Subcutaneous adipose tissue (tissue), 4 donors: ENCODE results near the gene RNF227. TPM values are rescaled to one million over a fixed set of nuclear protein-coding genes. Genes with fewer than 3 reads are reported as not detected.

ENCODE experiments used
- total RNA-seq, 4 donors: library from RNA; depleted of rRNA; stranded (reverse); fragments of >200 nt; gene quantifications; one replicate each; pipeline ENCODE4 v1.1.0, GENCODE V29; 2016
- TF ChIP-seq, protein P1 (sequence below): fragments of 450-650 bp; IDR thresholded peaks from one replicate; pipeline ENCODE4 v1.5.1; 2016; ENCODE audit warnings: low read depth, mild to moderate bottlenecking, control low read depth, antibody characterized with exemption, moderate library complexity

RNF227 gene
- total RNA-seq, 4 donors from 2014 or later, result 1.5 to 6.1 (median 2.8) TPM

DNA sequence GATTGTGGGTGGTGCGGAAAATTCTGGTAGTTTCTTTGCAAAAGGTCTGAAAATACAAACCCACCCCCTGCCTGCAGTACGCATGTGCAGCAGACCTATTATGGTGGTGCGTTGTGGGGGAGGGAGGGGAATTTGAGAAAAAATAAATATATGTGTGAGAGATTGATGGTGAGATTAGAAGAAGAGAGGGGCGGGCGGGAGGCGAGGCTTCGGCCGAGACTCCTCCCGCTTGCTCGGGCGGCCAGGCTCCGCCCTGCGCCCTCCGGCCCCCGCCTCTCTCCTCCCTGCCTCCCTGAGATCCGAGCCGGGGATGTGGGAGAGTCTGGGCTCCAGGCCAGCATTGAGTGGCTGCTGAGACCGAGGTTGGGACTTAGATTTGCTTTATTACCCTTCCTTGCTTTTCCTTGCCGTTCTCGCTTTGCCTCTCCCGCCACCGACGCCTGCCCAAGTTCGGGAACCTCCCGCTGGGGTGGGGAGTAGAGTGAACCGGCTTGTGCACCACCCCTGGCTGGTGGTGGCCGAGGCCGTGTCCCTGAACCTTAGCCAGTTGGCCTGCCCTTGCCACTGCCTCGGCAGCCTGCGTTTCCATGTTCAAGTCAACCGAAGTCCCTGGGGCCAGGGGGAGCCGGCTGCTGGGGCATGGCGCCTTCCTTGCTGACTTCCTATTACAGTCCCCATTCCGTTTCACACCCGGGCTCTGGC lies 28.5 kb downstream of the RNF227 start:
- TF ChIP-seq, protein P1, sequence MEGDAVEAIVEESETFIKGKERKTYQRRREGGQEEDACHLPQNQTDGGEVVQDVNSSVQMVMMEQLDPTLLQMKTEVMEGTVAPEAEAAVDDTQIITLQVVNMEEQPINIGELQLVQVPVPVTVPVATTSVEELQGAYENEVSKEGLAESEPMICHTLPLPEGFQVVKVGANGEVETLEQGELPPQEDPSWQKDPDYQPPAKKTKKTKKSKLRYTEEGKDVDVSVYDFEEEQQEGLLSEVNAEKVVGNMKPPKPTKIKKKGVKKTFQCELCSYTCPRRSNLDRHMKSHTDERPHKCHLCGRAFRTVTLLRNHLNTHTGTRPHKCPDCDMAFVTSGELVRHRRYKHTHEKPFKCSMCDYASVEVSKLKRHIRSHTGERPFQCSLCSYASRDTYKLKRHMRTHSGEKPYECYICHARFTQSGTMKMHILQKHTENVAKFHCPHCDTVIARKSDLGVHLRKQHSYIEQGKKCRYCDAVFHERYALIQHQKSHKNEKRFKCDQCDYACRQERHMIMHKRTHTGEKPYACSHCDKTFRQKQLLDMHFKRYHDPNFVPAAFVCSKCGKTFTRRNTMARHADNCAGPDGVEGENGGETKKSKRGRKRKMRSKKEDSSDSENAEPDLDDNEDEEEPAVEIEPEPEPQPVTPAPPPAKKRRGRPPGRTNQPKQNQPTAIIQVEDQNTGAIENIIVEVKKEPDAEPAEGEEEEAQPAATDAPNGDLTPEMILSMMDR, result no peak

DNA sequence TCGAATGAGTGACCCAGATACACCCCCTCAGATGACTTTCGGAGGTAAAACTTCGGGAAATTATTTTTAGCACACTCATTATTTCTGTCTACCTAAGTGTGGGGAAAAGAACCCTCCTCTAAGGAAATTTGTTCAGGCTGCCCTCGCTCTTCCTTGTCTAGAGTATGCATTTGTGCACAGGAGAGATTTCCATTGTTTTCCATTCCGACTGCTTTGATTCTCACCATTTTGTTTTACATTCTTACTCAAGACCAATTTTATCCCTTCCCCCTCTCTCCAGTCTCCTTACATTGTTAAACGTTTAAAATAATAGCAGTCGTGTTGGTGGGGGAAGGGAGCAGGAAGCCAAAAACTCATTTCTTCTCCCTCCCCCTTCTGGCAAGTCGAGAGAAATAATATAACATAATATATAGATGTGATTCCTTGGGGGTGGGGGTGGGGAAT lies 29.0 kb downstream of the RNF227 start:
- TF ChIP-seq, protein P1, result no peak

DNA sequence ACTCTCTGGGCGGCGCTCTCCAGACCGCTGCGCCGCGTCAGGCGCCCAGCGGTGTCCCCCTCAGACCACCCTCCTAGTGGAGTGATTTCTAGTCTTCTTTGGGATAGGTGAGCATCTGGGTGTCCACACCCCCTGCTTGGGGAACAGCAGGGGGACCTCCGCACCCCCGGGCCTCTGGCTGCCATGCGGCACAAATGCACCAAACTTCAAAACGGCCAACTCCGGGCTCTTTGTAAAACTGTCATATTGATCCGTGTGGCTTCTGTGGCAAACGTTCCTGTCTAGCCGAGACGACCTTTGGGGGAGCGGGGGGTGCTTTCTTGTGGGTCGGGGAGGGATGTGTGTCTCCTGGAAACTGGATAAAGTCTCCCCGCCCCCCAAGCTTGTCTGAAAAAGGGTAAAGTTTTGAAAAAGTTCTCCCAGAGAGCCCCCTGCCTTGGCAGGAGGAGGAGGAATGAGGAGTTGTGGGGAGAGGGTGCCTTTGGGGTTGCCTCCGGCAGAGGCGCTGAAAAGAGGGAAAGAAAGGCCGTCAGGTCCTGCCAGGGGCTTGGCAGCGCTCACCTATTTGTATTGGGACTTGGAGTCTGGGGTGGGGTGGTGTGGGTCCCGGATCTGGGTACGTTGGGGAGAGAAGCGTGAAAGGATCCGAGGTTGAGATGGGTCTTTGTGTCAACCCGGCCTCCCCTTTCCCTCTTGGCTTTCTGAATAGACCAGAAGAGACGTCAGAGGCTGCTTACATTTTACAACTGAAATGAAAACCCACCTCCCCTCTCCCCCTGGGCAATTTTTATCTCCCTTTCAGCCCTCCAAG lies 29.7 kb downstream of the RNF227 start:
- TF ChIP-seq, protein P1, result no peak

GRCh38 chr17:7885367-7886226 lies 30.5 kb downstream of the RNF227 start:
- TF ChIP-seq, protein P1, result no peak

DNA sequence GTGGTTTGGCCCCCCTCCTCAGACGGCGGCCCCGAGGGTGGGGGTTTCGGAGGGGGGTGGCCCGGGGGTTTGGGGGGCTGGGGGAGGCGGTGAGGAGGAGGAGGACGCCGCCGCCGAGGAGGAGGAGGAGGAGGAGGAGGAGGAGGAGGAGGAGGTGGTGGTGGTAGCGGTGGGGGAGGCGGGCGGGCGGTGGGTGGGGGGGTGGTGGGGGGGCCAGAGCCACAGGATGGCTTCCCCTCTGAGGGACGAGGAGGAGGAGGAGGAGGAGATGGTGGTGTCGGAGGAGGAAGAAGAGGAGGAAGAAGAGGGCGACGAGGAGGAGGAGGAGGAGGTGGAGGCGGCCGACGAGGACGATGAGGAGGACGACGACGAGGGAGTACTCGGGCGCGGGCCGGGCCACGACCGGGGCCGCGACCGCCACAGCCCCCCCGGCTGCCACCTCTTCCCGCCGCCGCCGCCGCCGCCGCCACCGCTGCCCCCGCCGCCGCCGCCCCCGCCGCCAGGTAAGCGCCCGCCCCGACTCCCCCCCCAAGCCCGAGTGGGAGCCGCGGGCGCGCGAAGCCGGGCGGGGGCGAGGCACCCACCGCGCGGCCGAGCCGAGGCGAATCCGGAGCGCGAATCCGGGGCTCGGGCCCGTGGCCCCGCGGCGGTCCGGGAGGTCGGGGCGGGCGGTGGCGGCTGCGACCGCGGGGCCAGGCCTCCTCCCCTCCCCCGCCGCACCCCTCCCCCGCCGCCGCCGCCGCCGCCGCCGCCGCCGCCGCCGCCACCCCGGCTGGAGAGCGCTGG lies 31.3 kb downstream of the RNF227 start:
- TF ChIP-seq, protein P1, result no peak

DNA sequence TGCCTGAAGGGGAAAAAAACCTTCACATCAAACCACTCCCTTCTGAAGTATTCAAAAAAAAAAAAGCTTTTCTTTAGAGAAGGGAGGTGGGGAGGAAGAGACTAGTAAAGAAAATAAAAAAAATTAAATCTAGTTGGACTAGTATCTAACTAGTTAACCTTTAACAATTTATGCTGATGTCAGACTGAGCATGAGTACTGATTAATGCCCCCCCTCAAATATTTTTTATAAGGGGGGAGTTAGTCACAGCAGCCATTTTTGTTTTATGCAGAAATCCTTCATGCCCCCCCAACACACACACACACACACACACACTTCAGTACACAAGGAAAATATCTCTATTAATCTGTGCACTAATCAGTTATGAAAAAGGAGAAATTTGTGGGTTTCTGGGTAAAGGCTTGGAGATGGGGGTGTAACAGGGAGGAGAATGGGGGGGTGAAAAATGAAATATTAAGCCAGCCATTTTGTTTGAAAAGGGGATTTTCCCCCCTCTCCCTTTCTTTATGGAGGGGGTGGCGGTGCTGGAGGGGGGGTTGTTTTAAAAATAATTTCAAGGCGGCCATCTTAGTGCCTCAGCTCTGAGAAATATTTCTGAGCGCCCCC lies 32.2 kb downstream of the RNF227 start:
- TF ChIP-seq, protein P1, result no peak
